ENCODE data around the gene TFCP2.

DNA sequence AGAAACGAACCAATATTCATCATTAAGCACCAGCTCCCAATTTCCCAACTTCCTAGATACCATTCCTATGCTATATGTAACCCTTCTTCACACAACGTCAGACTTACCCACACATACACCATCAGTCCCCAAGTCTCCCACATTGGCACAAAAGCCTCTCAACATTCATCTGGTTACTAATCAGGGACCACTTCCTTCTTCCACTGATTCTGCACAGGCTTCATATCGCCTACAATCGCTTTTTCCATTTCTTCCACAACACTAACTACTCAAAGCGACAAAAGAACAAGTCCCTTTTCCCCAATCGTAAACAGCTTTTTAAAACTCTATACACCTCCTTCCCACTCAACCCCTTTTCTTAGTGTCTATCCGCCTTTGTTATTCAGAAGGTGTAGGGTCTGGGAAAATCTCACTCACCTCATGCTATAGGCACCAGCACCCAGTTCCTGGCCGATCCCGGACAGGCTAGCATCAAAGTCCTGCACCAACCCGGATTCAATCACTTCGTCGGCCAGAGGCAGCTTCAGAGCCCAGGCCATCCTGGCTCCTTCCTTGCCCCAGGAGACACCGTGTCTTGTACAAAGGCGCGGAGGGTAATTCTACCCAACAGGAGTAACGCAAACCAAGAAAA is 936 bp downstream of the TFCP2 start:
- TF ChIP-seq ZNF629 (tag by site-specific recombination; IDR thresholded peaks at IDR 0.05) (no peak), ZNF776 (tag by site-specific recombination; IDR thresholded peaks at IDR 0.05; ENCODE audit: borderline replicate concordance) (no peak), ZNF23 (tag by site-specific recombination; IDR thresholded peaks at IDR 0.05; ENCODE audit: borderline replicate concordance) (no peak), TRIM28 (IDR thresholded peaks at IDR 0.05; ENCODE audit: borderline replicate concordance, low read length) (no peak), ZNF701 (tag by site-specific recombination; IDR thresholded peaks at IDR 0.05) (no peak)
- TF ChIP-seq, protein P1, sequence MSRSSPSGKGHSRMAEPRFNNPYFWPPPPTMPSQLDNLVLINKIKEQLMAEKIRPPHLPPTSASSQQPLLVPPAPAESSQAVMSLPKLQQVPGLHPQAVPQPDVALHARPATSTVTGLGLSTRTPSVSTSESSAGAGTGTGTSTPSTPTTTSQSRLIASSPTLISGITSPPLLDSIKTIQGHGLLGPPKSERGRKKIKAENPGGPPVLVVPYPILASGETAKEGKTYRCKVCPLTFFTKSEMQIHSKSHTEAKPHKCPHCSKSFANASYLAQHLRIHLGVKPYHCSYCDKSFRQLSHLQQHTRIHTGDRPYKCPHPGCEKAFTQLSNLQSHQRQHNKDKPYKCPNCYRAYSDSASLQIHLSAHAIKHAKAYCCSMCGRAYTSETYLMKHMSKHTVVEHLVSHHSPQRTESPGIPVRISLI (tag by site-specific recombination; IDR thresholded peaks at IDR 0.05): no peak
- TF ChIP-seq, protein P2, sequence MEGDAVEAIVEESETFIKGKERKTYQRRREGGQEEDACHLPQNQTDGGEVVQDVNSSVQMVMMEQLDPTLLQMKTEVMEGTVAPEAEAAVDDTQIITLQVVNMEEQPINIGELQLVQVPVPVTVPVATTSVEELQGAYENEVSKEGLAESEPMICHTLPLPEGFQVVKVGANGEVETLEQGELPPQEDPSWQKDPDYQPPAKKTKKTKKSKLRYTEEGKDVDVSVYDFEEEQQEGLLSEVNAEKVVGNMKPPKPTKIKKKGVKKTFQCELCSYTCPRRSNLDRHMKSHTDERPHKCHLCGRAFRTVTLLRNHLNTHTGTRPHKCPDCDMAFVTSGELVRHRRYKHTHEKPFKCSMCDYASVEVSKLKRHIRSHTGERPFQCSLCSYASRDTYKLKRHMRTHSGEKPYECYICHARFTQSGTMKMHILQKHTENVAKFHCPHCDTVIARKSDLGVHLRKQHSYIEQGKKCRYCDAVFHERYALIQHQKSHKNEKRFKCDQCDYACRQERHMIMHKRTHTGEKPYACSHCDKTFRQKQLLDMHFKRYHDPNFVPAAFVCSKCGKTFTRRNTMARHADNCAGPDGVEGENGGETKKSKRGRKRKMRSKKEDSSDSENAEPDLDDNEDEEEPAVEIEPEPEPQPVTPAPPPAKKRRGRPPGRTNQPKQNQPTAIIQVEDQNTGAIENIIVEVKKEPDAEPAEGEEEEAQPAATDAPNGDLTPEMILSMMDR (tag by site-specific recombination; IDR thresholded peaks at IDR 0.05): no peak
- TF ChIP-seq, protein P3, sequence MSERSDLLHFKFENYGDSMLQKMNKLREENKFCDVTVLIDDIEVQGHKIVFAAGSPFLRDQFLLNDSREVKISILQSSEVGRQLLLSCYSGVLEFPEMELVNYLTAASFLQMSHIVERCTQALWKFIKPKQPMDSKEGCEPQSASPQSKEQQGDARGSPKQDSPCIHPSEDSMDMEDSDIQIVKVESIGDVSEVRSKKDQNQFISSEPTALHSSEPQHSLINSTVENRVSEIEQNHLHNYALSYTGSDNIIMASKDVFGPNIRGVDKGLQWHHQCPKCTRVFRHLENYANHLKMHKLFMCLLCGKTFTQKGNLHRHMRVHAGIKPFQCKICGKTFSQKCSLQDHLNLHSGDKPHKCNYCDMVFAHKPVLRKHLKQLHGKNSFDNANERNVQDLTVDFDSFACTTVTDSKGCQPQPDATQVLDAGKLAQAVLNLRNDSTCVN (tag by site-specific recombination; optimal IDR thresholded peaks at IDR 0.05): no peak
- TF ChIP-seq, protein P4, sequence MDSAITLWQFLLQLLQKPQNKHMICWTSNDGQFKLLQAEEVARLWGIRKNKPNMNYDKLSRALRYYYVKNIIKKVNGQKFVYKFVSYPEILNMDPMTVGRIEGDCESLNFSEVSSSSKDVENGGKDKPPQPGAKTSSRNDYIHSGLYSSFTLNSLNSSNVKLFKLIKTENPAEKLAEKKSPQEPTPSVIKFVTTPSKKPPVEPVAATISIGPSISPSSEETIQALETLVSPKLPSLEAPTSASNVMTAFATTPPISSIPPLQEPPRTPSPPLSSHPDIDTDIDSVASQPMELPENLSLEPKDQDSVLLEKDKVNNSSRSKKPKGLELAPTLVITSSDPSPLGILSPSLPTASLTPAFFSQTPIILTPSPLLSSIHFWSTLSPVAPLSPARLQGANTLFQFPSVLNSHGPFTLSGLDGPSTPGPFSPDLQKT (IDR thresholded peaks at IDR 0.05; ENCODE audit: borderline replicate concordance, low read depth, low read length): no peak
